LNCAP (cell line): ENCODE results near the gene OTOS.

Source experiments
- TF ChIP-seq, protein P1 (sequence below): fragments of 450-650 bp; IDR thresholded peaks from 2 replicates; pipeline ENCODE4 v1.5.1; 2017; ENCODE audit warnings: mild to moderate bottlenecking

The OTOS gene

DNA sequence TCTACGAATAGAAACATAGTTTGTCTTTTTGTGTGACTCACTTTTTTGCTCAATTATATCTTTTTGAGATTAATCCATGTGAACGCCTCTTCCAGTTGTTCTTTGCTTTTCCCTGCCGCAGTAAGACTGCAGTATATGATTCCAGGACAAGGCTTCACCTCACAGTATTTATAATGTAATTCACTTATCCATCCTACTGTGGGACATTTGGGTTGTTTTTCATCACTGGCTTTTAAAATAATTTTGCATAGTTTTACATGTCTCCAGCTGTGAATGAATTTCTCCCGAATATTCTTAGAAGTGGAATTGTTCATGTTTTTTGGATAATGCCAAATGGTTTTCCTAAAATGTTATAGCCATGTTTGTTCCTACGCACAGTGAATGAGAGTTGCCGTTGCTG is 26.2 kb downstream of the OTOS start:
- TF ChIP-seq, protein P1, sequence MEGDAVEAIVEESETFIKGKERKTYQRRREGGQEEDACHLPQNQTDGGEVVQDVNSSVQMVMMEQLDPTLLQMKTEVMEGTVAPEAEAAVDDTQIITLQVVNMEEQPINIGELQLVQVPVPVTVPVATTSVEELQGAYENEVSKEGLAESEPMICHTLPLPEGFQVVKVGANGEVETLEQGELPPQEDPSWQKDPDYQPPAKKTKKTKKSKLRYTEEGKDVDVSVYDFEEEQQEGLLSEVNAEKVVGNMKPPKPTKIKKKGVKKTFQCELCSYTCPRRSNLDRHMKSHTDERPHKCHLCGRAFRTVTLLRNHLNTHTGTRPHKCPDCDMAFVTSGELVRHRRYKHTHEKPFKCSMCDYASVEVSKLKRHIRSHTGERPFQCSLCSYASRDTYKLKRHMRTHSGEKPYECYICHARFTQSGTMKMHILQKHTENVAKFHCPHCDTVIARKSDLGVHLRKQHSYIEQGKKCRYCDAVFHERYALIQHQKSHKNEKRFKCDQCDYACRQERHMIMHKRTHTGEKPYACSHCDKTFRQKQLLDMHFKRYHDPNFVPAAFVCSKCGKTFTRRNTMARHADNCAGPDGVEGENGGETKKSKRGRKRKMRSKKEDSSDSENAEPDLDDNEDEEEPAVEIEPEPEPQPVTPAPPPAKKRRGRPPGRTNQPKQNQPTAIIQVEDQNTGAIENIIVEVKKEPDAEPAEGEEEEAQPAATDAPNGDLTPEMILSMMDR: no peak

DNA sequence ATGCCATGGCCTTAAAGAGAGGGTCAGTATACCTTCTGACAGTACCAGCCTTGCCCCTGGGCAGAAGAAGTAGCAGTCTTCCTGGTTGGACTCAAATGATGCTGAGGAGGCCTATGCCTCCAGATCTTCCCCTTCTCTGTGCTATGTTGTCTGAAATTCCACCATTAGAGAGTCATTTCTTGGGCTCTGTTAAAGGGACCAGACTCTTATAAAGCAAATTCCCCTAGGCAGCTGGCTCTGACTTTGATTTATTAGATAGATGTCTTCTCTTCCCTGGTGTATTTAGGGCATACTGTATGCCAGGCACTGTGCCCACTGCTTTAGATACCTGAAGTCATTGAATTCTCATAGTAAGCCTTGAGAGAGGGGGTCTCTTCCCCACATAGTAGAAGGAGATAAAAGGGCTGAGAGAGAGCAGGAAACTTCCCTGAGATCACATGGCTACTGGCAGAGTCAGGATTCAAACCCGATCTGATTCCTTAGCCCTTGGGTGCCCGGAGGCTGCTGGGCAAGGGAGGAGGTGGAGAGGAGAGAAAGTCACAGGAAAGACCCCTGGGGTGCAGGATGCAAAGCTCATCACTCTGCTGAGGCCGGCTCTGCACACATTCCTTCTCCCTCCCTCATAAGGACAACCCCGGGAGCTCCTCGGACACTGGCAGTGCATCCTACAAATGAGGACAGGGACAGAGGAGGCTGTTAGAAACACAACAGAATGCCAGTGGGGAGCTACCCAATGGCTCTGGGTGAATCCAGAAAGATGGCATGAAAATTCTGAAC is 27.4 kb downstream of the OTOS start:
- TF ChIP-seq, protein P1: no peak

DNA sequence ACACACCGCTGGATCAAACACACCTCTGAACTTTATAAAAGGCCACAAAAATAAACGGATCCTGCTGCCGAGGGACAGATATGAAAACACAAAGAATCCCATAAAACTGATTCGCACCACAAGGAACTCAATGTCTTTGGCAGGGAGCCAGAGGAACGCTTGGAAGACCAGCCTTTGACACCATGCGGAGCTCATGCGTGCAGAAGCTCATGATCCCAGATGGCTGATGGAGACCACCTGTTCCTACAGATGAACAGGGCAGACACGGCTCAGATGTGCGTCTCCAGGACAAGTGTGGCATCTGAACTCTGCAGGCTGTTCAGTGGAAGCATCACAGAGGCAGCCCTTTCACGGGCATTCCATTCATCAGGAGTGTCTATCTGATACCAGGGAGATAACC is 29.2 kb downstream of the OTOS start:
- TF ChIP-seq, protein P1: no peak

DNA sequence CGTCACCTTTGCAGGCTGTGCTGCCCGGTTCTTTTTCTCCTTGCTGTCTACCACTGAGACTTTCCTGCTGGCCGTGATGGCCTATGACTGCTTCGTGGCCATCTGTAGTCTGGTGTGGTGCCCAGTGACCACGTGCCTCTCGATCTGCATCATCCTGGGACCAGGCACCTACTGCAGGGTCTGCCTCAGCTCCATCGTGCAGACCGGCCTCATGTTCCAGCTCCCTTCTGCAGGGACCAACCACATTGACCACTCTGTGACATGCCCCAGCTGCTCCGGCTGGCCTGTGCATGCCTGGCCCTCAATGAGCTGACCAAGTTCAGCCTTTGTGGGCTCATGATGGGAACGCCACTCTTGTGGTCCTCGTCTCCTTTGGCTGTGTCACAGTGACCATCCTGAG is 31.1 kb downstream of the OTOS start:
- TF ChIP-seq, protein P1: no peak

DNA sequence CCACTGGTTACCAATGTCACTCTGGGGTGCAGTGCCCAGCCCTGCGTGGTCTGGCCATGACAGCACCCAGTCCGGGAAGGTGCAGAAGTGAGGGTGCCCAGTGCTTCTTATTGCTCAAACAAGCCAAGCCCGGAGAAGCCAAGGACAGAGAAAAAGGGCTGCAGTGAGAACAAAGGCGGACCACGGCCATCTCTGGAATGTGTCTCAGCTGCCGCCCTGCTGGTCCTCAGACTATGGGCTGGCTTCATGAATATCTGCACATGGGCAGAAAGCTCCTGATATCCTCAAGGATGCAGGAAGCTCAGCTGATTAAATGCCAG is 33.0 kb downstream of the OTOS start:
- TF ChIP-seq, protein P1: no peak

DNA sequence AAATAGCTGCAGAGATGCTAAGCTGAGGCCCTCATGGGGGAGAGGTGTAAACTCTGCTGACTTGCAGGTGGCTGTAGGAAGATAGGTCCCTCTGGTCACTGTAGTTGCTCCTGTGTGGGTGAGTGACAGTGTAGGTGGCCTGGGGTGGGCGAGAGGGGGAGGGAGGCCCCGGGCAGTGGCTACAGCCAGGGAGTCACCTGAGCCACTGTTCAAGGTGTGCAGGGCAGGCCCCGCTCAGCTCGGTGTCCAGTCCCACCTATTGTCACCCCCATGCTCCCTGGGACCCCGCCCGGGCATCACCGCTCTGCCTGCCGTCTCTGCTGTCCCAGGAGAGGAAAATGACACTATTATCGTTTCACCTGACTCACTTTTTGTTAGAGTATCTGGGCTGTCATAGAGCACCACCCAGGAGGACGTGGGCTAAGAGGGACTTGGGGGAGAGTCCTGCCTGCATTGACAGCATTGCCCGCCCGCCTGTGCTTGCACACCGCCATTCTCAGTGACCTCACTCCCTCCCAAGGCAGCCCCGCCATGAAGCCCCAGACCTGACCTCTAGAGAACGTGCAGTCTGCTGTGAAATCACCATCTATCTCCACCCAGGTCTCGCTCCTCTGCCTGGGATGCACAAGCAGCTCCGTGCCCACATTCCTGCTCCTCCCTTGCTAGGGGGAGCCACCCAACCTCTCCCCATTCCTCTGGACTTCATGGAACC is 33.5 kb downstream of the OTOS start:
- TF ChIP-seq, protein P1: no peak

DNA sequence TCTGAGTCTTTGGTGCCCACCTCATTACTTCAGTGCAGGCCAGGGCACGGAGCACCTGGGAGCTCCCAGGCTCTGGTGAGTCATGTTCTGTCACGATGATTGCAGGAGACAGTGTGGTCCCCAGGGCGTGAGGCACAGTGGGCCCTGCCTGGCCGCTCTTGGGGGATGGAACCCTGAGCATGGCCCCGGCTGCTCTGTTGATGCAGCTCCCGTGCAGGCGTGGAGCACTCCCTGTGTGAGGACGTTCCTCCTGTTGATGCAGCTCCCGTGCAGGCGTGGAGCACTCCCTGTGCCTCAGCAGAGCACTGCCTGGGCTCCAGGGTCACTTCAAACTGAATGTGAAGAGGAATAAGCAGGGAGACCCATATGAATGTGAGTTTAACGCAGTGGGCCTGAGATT is 34.5 kb downstream of the OTOS start:
- TF ChIP-seq, protein P1: no peak
